H9 (cell line): Measurements from ENCODE around the gene SARS1. TPM values are rescaled to one million over a fixed set of nuclear protein-coding genes. Genes with fewer than 3 reads are reported as not detected.

ENCODE experiments used
- DNase-seq: peaks from one replicate; pipeline ENCODE4 v3.0.0-alpha.2; 2017
- H2AFZ ChIP-seq: one replicate; pipeline ENCODE4 v1.6.1; 2013; ENCODE audit warnings: mild to moderate bottlenecking, low read length, control low read depth, moderate library complexity
- H2AK5ac ChIP-seq: 2 replicates; pipeline ENCODE4 v1.6.1; 2013; ENCODE audit warnings: low read length, control low read depth, mixed read lengths; ENCODE audit not compliant: insufficient read length
- H2BK120ac ChIP-seq: one replicate; pipeline ENCODE4 v1.6.1; 2013; ENCODE audit warnings: low read depth, mild to moderate bottlenecking, low read length, control low read depth, inconsistent platforms; ENCODE audit not compliant: poor library complexity, severe bottlenecking
- H2BK12ac ChIP-seq: 2 replicates; pipeline ENCODE4 v1.6.1; 2013; ENCODE audit warnings: low read length, control low read depth, mixed read lengths, low read depth; ENCODE audit not compliant: insufficient read length
- H2BK15ac ChIP-seq: 2 replicates; pipeline ENCODE4 v1.6.1; 2013; ENCODE audit warnings: low read depth, low read length, control low read depth
- H2BK20ac ChIP-seq: one replicate; pipeline ENCODE4 v1.6.1; 2013; ENCODE audit warnings: low read depth, mild to moderate bottlenecking, low read length, control low read depth, inconsistent platforms; ENCODE audit not compliant: poor library complexity, severe bottlenecking
- H2BK5ac ChIP-seq: 2 replicates; pipeline ENCODE4 v1.6.1; 2013; ENCODE audit warnings: low read length, control low read depth, mixed read lengths; ENCODE audit not compliant: insufficient read length
- H3K14ac ChIP-seq: 2 replicates; pipeline ENCODE4 v1.6.1; 2013; ENCODE audit warnings: low read length, control low read depth; ENCODE audit not compliant: insufficient read depth
- H3K18ac ChIP-seq: 2 replicates; pipeline ENCODE4 v1.6.1; 2013; ENCODE audit warnings: low read depth, mild to moderate bottlenecking, mixed read lengths, low read length, control low read depth; ENCODE audit not compliant: insufficient read length
- H3K23ac ChIP-seq: 2 replicates; pipeline ENCODE4 v1.6.1; 2013; ENCODE audit warnings: low read length, control low read depth, mixed read lengths, low read depth; ENCODE audit not compliant: insufficient read length
- H3K23me2 ChIP-seq: 2 replicates; pipeline ENCODE4 v1.6.1; 2013; ENCODE audit warnings: low read depth, mild to moderate bottlenecking, mixed read lengths, low read length, control low read depth; ENCODE audit not compliant: insufficient read length, poor library complexity, severe bottlenecking
- H3K27ac ChIP-seq: 2 replicates; pipeline ENCODE4 v1.5.1; 2013; ENCODE audit warnings: low read length, control low read depth, mixed read lengths, low read depth; ENCODE audit not compliant: insufficient read length
- H3K27me3 ChIP-seq: 2 replicates; pipeline ENCODE4 v1.6.1; 2013; ENCODE audit warnings: low read length, control low read depth, inconsistent platforms; ENCODE audit not compliant: insufficient read depth
- H3K4ac ChIP-seq: 2 replicates; pipeline ENCODE4 v1.6.1; 2013; ENCODE audit warnings: low read depth, mild to moderate bottlenecking, control low read depth, inconsistent platforms, low read length, moderate library complexity
- H3K4me1 ChIP-seq: 2 replicates; pipeline ENCODE4 v1.6.1; 2013; ENCODE audit warnings: low read length, control low read depth, inconsistent platforms; ENCODE audit not compliant: insufficient read depth
- H3K4me2 ChIP-seq: 2 replicates; pipeline ENCODE4 v1.6.1; 2013; ENCODE audit warnings: low read length, control low read depth, mixed read lengths; ENCODE audit not compliant: insufficient read length, insufficient read depth
- H3K56ac ChIP-seq: 2 replicates; pipeline ENCODE4 v1.6.1; 2013; ENCODE audit warnings: low read depth, mild to moderate bottlenecking, mixed read lengths, low read length, control low read depth; ENCODE audit not compliant: insufficient read length
- H3K79me1 ChIP-seq: 2 replicates; pipeline ENCODE4 v1.6.1; 2013; ENCODE audit warnings: low read depth, mild to moderate bottlenecking, moderate library complexity, low read length, control low read depth, inconsistent platforms; ENCODE audit not compliant: insufficient read depth, poor library complexity, severe bottlenecking
- H3K79me2 ChIP-seq: 2 replicates; pipeline ENCODE4 v1.6.1; 2013; ENCODE audit warnings: low read length, control low read depth, inconsistent platforms; ENCODE audit not compliant: insufficient read depth
- H3K9ac ChIP-seq: 2 replicates; pipeline ENCODE4 v1.6.1; 2013; ENCODE audit warnings: low read length, control low read depth, mixed read lengths; ENCODE audit not compliant: insufficient read length; ENCODE audit errors: extremely low read depth
- H3K9me3 ChIP-seq: one replicate; pipeline ENCODE4 v1.6.1; 2013; ENCODE audit warnings: low read depth, low read length, inconsistent platforms; ENCODE audit not compliant: control insufficient read depth
- H3T11ph ChIP-seq: one replicate; pipeline ENCODE4 v1.6.1; 2013; ENCODE audit warnings: mild to moderate bottlenecking, low read length, control low read depth, inconsistent platforms
- H4K20me1 ChIP-seq: one replicate; pipeline ENCODE4 v1.6.1; 2013; ENCODE audit not compliant: control insufficient read depth, insufficient read length, insufficient read depth
- H4K5ac ChIP-seq: 2 replicates; pipeline ENCODE4 v1.6.1; 2013; ENCODE audit warnings: low read depth, mild to moderate bottlenecking, mixed read lengths, low read length, control low read depth; ENCODE audit not compliant: insufficient read length
- H4K8ac ChIP-seq: replicated peaks from 2 replicates; pipeline ENCODE4 v1.6.1; 2013; ENCODE audit warnings: low read length, control low read depth, mixed read lengths, low read depth; ENCODE audit not compliant: insufficient read length
- H4K91ac ChIP-seq: 2 replicates; pipeline ENCODE4 v1.6.1; 2013; ENCODE audit warnings: low read depth, mild to moderate bottlenecking, moderate library complexity, mixed read lengths, low read length, control low read depth; ENCODE audit not compliant: insufficient read length
- H3K27ac Mint-ChIP-seq, 3 experiments: 2 replicates in 2 of 3; 3 replicates in 1 of 3; pipeline ENCODE4 v1.8.0; 2020 to 2021; ENCODE audit warnings: mixed read lengths in 3 of 3, mild to moderate bottlenecking in 1 of 3, moderate library complexity in 1 of 3
- H3K27me3 Mint-ChIP-seq: 2 replicates; pipeline ENCODE4 v1.8.0; 2021; ENCODE audit warnings: low read depth, mild to moderate bottlenecking, moderate library complexity, mixed read lengths
- H3K36me3 Mint-ChIP-seq, 3 experiments: 2 replicates in 2 of 3; 3 replicates in 1 of 3; pipeline ENCODE4 v1.8.0; 2020 to 2021; ENCODE audit warnings: low read depth in 3 of 3, mixed read lengths in 3 of 3; ENCODE audit not compliant: insufficient read depth in 1 of 3
- H3K4me1 Mint-ChIP-seq, 2 experiments: 2 replicates each; pipeline ENCODE4 v1.8.0; 2020; ENCODE audit warnings: mixed read lengths in 2 of 2
- H3K4me3 Mint-ChIP-seq, 2 experiments: 2 replicates in 1 of 2; 3 replicates in 1 of 2; pipeline ENCODE4 v1.8.0; 2020 to 2021; ENCODE audit warnings: mild to moderate bottlenecking in 2 of 2, mixed read lengths in 2 of 2, moderate library complexity in 1 of 2
- H3K9me3 Mint-ChIP-seq, 2 experiments: 2 replicates in 1 of 2; 3 replicates in 1 of 2; pipeline ENCODE4 v1.8.0; 2020; ENCODE audit warnings: mild to moderate bottlenecking in 2 of 2, mixed read lengths in 2 of 2, moderate library complexity in 1 of 2
- CTCF ChIP-seq: fragments of 200-600 bp; sonication (generic); conservative IDR thresholded peaks from 3 replicates; pipeline ENCODE4 v1.8.0; 2021; ENCODE audit warnings: antibody characterized with exemption, mild to moderate bottlenecking
- WGBS: extraction: QIAGEN DNeasy Blood & Tissue Kit; methylation state at CpG from one replicate; pipeline ENCODE4 v1.1.7; 2013; ENCODE audit warnings: missing lambda C conversion rate, low lambda C conversion rate, mixed read lengths; ENCODE audit not compliant: insufficient read length; ENCODE audit errors: extremely low coverage; 5-methylcytosine and 5-hydroxymethylcytosine counted together
- total RNA-seq: library from RNA; stranded (reverse); gene quantifications from 2 replicates; pipeline ENCODE4 v1.2.1, GENCODE V29; 2021

The SARS1 gene
- total RNA-seq, 1 experiment from 2014 or later, result 139 TPM

- Histone ChIP-seq H3K56ac (no peak overlapping the region), H3K18ac (no peak overlapping the region), H3K27me3 (no peaks in the 10 kb centered on the region), H2BK15ac (no peak overlapping the region), H2AK5ac (no peak overlapping the region), H3K79me1 (no peaks in the 10 kb centered on the region), H3K23me2 (no peaks in the 10 kb centered on the region), H4K20me1 (no peaks in the 10 kb centered on the region), H3K4me1 (no peaks in the 10 kb centered on the region; the same call in 1 of the 2 replicates), H3K9me3 (no peaks in the 10 kb centered on the region), H3K9ac (no peak overlapping the region), H3K27ac (no peak overlapping the region), H2AFZ (no peak overlapping the region), H3K79me2 (no peaks in the 10 kb centered on the region), H2BK12ac (no peak overlapping the region), H3K4me2 (no peak overlapping the region), H2BK20ac (no peak overlapping the region), H2BK120ac (no peak overlapping the region), H4K91ac (no peak overlapping the region), H4K8ac (no peak overlapping the region), H3K4ac (no peak overlapping the region), H2BK5ac (no peak overlapping the region), H3K23ac (no peak overlapping the region), H4K5ac (no peak overlapping the region), H3K14ac (no peak overlapping the region), H3T11ph (no peak overlapping the region)
- no peak for DNase-seq
- WGBS, result no CpG with 5 or more reads among the region's 16 CpGs
- H3K27me3 Mint-ChIP-seq, result no peaks in the 10 kb centered on the region
- H3K4me3 Mint-ChIP-seq, result no peak overlapping the region
- H3K27ac Mint-ChIP-seq, result no peak overlapping the region
- H3K9me3 Mint-ChIP-seq, result no peaks in the 10 kb centered on the region; a peak in 1 of 5 replicates
- peaks cover 26 to 29% of the 10 kb centered on the region in 2 experiments for H3K4me1 Mint-ChIP-seq
- no peak for TF ChIP-seq CTCF
- peaks cover 7 to 40% (median 36%) of the 10 kb centered on the region in 3 experiments; a peak in 6 of 7 replicates for H3K36me3 Mint-ChIP-seq
Observed at GRCh38 chr1:109272831-109273547, 59.3 kb downstream of the SARS1 start.
